ENCODE measurements around the gene EIF2S2.

The EIF2S2 gene

DNA sequence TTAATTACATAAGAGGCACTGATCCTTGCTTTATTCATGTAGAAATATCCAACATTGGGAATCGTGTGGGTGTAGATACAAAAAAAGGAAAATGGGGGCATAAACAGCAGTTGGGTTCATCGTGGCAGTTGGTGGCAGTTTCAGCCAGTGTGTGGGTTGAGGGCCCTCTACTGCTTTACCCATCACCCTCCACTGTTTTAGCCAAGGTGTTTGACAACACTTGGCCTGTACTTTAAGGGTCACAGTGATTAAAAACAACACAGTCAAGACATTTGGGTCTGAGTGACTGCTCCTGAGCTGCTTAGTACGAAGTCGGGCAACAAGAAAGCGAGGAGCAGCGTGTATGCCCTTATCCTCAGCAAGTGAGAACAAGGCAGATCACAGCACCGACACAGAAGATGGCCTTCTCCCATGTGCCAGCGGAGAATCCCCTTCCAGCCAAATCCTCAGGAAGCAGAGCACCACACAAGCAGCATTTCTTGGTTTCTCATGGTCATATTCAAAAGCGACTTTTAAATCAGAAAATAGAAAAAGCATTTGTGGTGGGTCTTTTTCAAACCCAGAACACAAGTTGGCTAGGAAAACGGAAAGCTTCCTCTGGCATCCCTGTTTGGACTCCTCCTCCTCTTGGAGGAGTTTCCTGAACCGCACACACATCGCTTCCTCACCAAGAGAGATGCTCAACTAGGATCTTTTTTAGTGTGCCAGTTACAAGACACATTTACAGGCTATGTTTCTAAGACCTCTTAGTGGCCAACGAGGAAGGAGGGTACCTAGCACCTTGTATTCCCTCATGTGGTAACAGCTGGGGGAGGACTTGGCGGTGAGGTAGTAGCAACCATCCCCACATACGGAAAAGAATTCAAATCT, 23.5 kb downstream of the EIF2S2 start:
- no peak for DNase-seq

DNA sequence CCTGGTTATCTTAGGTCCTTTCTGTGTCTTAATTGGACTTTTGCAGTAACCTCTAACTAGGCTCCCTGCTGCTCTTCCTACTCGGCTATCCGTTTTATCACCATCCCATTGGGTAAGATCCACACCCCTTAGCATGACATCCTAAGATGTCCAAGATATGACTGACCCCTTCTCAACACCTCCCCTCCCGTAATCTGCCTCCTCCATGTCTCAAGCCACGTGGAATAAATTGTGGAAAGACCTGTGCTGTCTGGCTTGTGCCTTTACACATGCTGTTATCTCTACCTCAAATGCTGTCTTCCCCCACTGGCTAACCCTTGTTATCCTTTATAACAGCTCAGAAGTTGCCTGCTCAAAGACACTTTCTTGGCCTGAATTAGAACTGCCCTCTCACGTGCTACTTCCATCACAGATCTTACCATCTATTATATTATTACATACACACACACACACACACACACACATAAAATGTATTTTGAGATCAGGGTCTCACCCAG, 26.5 kb downstream of the EIF2S2 start:
- no peak for DNase-seq

DNA sequence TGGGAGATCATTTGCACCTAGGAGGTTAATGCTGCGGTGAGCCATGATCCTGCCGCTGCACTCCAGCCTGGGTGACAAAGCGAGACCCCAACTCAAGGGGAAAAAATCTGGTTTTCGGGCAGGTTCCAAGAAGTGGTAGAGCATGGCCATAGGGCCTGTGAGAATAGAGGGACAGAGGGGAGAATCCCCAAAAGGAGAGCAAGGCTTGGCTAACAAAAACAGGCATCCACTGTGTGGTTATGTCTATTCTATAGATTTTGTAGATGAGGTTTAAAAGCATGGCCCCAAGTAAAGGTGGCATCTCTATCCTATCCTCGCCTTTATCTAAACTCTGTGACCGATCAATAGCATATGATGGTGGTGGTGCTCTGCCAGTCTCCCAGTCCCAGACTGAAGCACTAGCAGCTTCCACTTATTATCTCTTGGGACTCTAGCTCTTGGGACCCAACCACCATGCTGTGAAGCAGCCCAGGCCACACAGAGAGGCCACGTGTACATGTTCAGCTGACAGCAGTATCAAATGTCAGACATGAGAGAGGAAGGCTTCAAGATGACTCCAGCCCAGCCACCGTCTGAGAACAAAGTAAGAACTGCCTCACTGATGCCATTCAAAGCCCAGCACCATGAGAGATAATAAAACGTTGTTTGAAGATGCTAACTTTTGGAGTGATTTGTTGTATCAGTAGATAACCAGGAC, 27.7 kb downstream of the EIF2S2 start:
- DNase-seq = no peak

GRCh38 chr20:34083781-34084180, 28.3 kb downstream of the EIF2S2 start:
- DNase-seq = no peak

DNA sequence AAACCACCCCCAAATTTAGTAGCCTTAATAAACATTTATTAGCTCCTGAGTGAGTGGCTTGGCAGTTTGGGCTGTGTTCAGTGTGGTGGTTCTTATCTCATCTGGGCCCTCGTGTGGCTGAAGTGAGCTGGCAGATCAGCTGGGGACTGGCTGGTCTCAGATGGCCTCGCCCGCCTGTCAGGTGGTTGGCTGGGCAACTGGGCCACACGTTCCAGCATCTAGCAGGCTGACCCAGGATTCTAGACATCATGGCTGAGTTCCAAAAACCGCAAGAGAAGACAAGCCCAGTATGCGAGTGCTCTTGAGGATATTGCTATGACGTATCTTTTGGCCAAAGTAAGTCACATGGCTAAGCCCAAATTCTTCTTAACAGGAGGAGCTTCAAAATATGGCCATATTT, 28.9 kb downstream of the EIF2S2 start:
- DNase-seq = no peak

- DNase-seq = no peak
These were observed 29.7 kb downstream of the EIF2S2 start for GRCh38 chr20:34082232-34082887.

DNA sequence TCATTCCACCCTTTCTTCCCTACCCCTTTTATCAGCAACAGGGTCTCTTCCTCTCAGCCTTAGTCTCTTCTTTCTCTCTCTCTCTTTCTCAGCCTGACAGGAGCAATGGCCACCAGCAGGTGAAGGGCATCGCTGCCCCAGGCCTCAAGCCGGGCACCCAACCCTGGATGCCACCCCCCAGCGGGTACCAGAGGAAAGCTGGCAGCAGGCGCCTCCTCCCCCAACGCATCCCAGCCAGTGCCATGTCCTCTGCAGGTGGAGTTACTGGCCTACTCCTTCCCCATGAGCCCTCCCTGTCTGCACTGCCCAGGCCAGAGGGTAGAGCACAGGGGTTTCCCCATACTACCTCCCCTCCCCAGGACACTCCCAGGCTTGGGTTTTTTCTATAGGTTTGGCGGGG, 32.2 kb downstream of the EIF2S2 start:
- no peak for DNase-seq

GRCh38 chr20:34078540-34078939, 33.5 kb downstream of the EIF2S2 start:
- DNase-seq = no peak

DNA sequence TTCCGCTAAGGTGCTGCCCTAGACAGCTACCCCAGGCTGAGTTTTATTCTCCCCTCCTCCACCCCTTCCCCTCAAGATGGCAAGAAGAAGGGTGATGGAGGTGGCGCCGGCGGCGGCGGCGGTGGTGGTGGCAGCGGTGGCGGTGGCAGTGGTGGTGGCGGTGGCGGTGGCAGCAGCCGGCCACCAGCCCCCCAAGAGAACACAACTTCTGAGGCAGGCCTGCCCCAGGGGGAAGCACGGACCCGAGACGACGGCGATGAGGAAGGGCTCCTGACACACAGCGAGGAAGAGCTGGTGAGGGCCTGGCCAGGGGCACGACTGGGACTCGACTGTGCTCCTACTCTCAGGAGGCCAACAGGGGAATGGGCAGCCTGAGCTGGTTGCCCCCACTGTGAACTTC, 35.1 kb downstream of the EIF2S2 start:
- DNase-seq = no peak

DNA sequence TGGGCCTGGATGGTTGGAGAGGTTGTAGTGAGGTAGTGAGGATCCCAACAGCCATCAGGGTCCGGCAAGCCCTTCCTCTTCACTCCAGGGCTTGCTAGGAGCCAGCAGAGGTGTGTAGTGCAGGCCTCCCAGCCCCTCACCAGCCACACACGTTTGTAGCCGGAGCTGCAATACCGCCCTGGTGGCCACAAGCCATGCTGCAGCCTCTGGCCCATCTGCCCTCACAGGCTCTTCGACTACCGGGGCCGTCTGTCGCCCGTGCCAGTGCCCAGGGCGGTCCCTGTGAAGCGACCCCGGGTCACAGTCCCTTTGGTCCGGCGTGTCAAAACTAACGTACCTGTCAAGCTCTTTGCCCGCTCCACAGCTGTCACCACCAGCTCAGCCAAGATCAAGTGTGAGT, 36.4 kb downstream of the EIF2S2 start:
- DNase-seq = no peak

DNA sequence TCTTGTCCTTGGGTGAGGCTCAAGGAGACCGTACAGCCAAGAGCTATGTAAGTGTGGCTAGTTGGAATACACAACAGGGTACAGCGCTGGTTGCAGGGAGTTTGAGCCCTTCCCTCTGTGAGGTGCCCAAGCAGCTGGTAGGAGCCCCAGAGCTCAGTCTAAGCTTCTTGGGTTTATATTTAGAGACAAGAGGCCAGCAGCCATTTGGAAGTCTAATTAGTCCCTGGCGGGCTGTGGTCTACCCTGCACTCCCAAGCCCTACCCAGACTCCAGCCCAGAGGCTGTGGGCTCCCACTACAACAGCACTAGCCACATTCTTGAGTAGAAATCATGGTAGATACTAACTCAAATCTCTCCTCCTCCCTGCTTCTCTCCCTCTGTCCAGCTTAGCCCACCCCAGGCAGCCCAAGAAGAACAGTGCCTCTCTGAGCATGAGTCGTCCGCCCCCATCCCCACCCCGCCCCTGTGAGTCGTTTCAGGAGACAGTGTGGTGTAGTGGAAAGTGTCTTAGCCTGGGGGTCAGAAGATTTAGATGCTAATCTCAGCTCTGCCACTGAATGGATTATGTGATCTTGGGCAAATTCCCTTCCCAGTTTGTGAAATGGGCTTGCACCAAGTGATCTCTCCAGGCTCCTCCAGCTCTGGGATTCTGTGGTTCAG, 37.8 kb downstream of the EIF2S2 start:
- DNase-seq = no peak

GRCh38 chr20:34072778-34073177, 39.3 kb downstream of the EIF2S2 start:
- no peak for DNase-seq

- DNase-seq = no peak
These were observed 40.0 kb downstream of the EIF2S2 start for GRCh38 chr20:34072076-34072475.

DNA sequence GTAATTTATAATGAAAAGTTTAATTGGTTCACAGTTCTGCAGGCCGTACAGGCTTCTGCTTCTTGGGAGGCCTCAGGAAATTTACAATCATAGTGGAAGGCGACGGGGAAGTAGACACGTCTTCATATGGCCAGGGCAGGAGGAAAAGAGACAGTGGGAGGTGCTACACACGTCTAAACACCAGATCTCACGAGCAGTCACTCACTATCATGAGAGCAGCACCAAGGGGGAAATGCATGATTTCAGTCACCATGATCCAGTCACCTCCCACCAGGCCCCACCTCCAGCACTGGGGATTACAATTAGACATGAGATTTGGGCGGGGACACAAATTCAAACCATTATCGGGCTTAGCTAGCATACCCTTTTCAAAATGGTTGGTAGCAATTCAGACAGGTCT, 41.2 kb downstream of the EIF2S2 start:
- DNase-seq = no peak

GRCh38 chr20:34070079-34070439, 42.0 kb downstream of the EIF2S2 start:
- no peak for DNase-seq

DNA sequence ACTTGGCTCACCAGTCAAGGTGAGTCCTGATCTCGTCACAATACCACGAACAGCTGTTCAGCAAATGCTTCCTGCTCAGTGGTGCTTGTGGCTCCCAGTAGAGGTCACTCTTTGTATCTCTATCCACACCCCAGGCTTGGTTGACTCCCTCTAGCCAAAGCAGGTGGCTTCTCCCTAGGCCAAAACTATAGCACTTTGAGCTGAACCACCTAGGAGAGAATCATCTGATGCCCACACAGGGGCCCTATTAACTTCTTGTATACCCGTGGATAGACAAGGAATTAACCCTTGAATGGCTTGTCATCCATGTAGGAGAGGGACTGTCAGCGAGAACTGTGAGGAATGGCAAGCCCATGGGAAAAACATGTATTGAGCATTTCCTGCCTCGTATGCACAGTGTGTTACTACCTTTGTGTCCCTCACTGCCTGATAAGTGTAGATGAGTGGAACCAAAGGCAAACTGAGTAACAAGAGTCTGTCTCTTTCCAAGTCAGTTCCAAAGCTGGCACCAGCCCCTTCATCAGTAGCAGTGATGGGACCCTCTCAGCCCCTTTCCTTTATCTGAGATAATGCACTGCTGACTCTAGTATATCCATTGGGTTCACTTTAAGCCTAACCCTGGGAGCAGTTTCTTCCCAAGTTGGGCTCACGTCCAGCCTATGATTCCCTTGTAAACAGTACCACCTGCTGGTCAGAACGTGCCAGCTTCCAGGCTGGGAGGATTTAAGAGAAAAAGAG, 42.5 kb downstream of the EIF2S2 start:
- peak; percentile 37 for DNase-seq

DNA sequence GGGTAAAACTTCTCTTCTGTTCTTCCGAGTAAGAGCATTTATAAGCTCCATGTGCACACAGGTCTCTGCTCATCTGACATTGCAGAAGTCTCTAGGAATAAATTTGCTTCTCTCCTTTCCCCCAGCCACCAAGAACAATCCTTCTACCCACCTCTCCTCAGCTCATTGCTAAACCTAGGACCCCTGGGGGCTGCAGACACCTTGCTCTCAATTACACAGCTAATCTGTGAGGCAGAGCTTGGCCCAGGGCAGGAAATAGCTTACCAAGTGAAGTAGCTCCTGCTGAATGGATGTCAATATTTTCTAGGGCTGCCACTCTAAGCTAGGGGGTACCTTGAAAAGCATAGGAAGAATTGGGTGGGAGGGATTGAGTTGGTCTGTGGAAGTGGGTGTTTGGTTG, 44.0 kb downstream of the EIF2S2 start:
- DNase-seq = no peak

DNA sequence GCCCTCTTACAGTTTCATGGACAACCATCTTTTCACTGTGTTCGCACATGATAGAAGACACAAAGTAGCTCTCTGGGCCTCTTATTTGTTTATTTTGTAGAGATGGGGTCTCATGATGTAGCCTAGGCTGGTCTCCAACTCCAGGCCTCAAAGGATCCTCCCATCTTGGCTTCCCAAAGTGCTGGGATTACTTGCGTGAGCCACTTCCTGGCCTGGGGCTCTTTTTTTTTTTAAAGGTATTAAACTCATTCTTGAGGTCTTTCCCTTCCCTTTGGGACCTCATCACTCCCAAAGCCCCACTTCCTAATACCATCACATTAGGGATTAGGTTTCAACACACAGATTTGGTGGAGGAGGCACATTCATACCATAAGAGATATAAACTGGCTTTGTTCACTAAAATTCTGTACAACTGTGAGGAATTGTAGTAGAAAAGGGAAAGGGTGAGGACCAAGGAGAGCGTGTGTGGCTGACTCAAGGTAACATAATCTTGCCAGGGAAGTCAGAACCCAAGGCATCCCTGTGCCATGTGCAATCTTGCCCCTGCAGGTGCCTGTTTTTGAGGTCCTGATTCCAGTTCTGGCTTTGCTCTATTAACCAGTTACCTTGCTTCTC, 45.5 kb downstream of the EIF2S2 start:
- no peak for DNase-seq

DNA sequence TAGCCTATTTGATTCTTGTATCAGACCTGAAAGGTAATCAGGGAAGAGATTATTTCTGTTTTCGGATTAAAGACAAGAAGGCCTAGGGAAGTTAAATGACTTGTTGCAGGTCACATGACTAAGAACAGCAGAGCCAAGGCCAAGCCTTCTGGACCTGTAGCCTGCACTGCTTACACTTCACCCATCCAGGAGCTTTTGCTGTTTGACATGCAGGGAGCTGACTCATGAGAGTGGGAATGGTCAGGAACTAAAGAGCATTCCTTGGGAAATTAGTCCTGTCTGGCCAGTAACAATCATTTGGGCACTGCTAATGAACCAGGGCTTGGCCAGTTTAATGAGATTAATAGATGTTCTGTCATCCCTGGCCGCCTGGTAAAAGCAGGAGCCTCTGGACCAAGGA, 46.8 kb downstream of the EIF2S2 start:
- no peak for DNase-seq

GRCh38 chr20:34064286-34064685, 47.8 kb downstream of the EIF2S2 start:
- DNase-seq = no peak

- DNase-seq = no peak
These were observed 49.2 kb downstream of the EIF2S2 start for GRCh38 chr20:34062570-34063482.

Measured in effector CD8-positive, alpha-beta T cell (primary cell).